Left colon (tissue), 2 donors: ENCODE results near the gene SYNGR1. TPM values are rescaled to one million over a fixed set of nuclear protein-coding genes. Genes with fewer than 3 reads are reported as not detected.

ENCODE experiments used
- ATAC-seq: fragments of 200-7000 bp; cut with Tn5 transposase; one replicate; pipeline ENCODE4 v1.9.1; 2020; ENCODE audit warnings: mild to moderate bottlenecking, moderate library complexity
- DNase-seq, 2 donors: peaks; one replicate each; pipeline ENCODE4 v3.0.0-alpha.2; 2020
- intact Hi-C, 2 donors: fragments of 100-400 bp; cut with DNase I in 1 of 2; cut with micrococcal nuclease in 1 of 2; formaldehyde crosslinking; loops; one replicate each; pipeline versions ENCODE4 v1.11.2 to v1.14.0; 2022; cut with DNase I, micrococcal nuclease
- long read RNA-seq: library from polyadenylated mRNA; unstranded; transcript quantifications from one replicate; pipeline ENCODE4 v2.0.0, GENCODE V29; 2021
- total RNA-seq, 2 donors: library from RNA; stranded (reverse); fragmentation: NEBNext Ultra II Directional; extraction: Animal tissue kit (Norgen Biotek cat#: 25700); gene quantifications; one replicate each; pipeline ENCODE4 v1.2.1, GENCODE V29; 2021
- donor health status: DM: no; HTN: no; CAD: no.
- donor health status: DM: yes; HTN: yes; CAD: no.

Gene SYNGR1
- 1 to 10 TPM; 1.3 to 4.4 TPM for total RNA-seq
- long read RNA-seq, partial matches to known transcripts = 0 of 5 reads
- long read RNA-seq, other reads (novel, unspliced or antisense) = 2 of 5 reads

GRCh38 chr22:39349967-39350726 is at the start of gene SYNGR1:
SYNGR1 (plus strand) TSS chr22:39349991; CDS start chr22:39350011, 20 bp downstream.
- intact Hi-C loops = no loop called here
- peak in 1 of 2 donors; percentile 16 for DNase-seq
- ATAC-seq = peak; percentile 22

GRCh38 chr22:39300186-39300830 is 49.5 kb upstream of the SYNGR1 start:
- peak; percentile 11 for ATAC-seq
- intact Hi-C loops = no loop called here
- DNase-seq = peak in 1 of 2 donors; percentile 51

GRCh38 chr22:39301108-39301507 is 48.7 kb upstream of the SYNGR1 start:
- intact Hi-C loops = no loop called here
- DNase-seq (no peak), ATAC-seq (no peak)

- intact Hi-C loops = no loop called here
- DNase-seq (no peak), ATAC-seq (no peak)
Observed at GRCh38 chr22:39301926-39302325, 47.9 kb upstream of the SYNGR1 start.

- ATAC-seq (no peak), DNase-seq (no peak)
- intact Hi-C loops = no loop called here
Observed at GRCh38 chr22:39302431-39302960, 47.3 kb upstream of the SYNGR1 start.

- DNase-seq (no peak), ATAC-seq (no peak)
Observed at GRCh38 chr22:39303358-39303757, 46.4 kb upstream of the SYNGR1 start.

GRCh38 chr22:39303892-39304671 is 45.7 kb upstream of the SYNGR1 start:
- ATAC-seq = no peak
- intact Hi-C loops = no loop called here
- DNase-seq = no peak

More at GRCh38 chr22:39303358-39303757, 46.4 kb upstream of the SYNGR1 start:
- intact Hi-C loops = no loop called here

GRCh38 chr22:39306456-39307361 is 43.1 kb upstream of the SYNGR1 start:
- peak in 1 of 2 donors; percentile 68 for DNase-seq
- no peak for ATAC-seq
- intact Hi-C loops = no loop called here

GRCh38 chr22:39308614-39309363 is 41.0 kb upstream of the SYNGR1 start:
- DNase-seq (no peak), ATAC-seq (no peak)
- intact Hi-C loops = no loop called here

GRCh38 chr22:39309364-39309861 is 40.4 kb upstream of the SYNGR1 start:
- no peak for ATAC-seq
- intact Hi-C loops = no loop called here
- no peak for DNase-seq

- ATAC-seq (no peak), DNase-seq (no peak)
- intact Hi-C loops = loop anchor here in 1 of 2 donors (5.0 kb wide), 1 partner anchor 143 kb away; no protein-coding TSS in a partner anchor
Observed at GRCh38 chr22:39309881-39310714, 39.7 kb upstream of the SYNGR1 start.

GRCh38 chr22:39311592-39312400 is 38.0 kb upstream of the SYNGR1 start:
- DNase-seq (no peak), ATAC-seq (no peak)
- intact Hi-C loops = loop anchor here in 1 of 2 donors (5.0 kb wide), 1 partner anchor 144 kb away; no protein-coding TSS in a partner anchor

GRCh38 chr22:39312410-39312809 is 37.4 kb upstream of the SYNGR1 start:
- intact Hi-C loops = loop anchor here in 1 of 2 donors (5.0 kb wide), 1 partner anchor 145 kb away; no protein-coding TSS in a partner anchor
- ATAC-seq (no peak), DNase-seq (no peak)

GRCh38 chr22:39313258-39314001 is 36.4 kb upstream of the SYNGR1 start:
- DNase-seq (no peak), ATAC-seq (no peak)
- intact Hi-C loops = loop anchor here in 1 of 2 donors (5.0 kb wide), 1 partner anchor 146 kb away; no protein-coding TSS in a partner anchor
